ENCODE measurements around the gene GGTLC1.
A peak's percentile ranks its signal among the peaks of the same experiment; 100 is the strongest.

Gene GGTLC1

DNA sequence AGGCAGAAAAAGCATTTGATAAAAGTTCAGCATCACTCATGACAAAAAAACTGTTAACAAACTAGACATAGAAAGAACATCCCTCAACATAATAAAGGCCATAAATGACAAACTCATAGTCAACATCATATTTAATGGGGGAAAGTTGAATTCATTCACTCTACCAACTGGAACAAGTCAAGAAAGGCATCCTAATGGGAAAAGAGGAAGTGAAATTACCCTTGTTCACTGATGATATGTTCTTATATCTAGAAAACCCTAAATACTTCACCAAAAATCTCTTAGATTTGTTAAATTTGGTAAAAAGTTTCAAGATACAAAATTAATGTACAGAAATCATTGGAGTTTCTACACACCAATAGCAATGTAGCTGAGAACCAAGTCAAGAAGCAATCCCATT lies 48.9 kb downstream of the GGTLC1 start:
- DNase-seq (ENCODE audit: low spot score in 2 of 2): no peak
- Mint-ChIP-seq H3K4me1 (no peaks in the 10 kb centered on the region), H3K36me3 (ENCODE audit: insufficient read depth) (no peaks in the 10 kb centered on the region), H3K4me3 (no peak overlapping the region), H3K27me3 (no peaks in the 10 kb centered on the region), H3K27ac (ENCODE audit: low read depth) (no peak overlapping the region), H3K9me3 (no peaks in the 10 kb centered on the region)
- ATAC-seq (replicated peaks; ENCODE audit: extremely low read depth, poor library complexity, severe bottlenecking): no peak

DNA sequence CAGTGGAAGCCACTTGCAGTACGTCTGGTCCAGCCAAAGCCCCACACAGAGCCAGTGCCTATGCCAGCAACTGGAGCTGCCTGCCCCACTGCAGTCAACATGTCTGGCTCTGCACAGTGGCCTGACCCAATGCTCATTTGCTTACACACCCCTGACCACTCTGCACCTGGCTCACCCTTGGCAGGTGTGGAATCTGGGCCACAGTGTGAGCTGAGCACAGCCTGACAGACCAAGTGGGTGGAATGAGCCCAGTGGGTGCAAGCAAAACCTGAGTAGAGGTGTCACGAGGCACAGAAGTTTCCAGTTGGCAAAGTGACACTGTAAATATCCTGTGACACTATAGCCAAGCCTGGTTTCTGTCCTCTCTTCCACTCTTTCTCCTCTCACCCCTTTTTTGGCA lies 49.5 kb downstream of the GGTLC1 start:
- H3K36me3 Mint-ChIP-seq (ENCODE audit: insufficient read depth): no peaks in the 10 kb centered on the region
- DNase-seq (ENCODE audit: low spot score in 2 of 2): no peak
- no peaks in the 10 kb centered on the region for H3K4me1 Mint-ChIP-seq
- H3K9me3 Mint-ChIP-seq: no peaks in the 10 kb centered on the region
- H3K27me3 Mint-ChIP-seq: no peaks in the 10 kb centered on the region
- ATAC-seq (replicated peaks; ENCODE audit: extremely low read depth, poor library complexity, severe bottlenecking): no peak
- no peak overlapping the region for H3K27ac Mint-ChIP-seq (ENCODE audit: low read depth)
- H3K4me3 Mint-ChIP-seq: no peak overlapping the region

DNA sequence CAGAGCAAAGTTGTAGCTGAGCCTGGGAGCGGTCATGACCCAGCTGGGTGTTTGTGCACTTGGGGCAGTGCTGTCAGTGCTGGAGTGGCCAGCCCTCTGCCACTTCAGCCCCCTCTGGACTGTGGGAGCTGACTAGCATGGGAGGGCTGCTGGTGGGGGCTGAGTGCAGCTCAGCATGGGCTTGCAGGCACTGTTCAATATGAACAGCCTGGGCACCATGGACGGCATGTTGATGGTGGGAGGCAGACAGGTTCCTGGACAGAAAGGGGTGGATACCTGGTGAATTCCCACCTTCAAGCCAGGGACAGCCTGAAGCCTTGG lies 50.5 kb downstream of the GGTLC1 start:
- Mint-ChIP-seq H3K36me3 (ENCODE audit: insufficient read depth) (no peaks in the 10 kb centered on the region), H3K4me1 (no peaks in the 10 kb centered on the region), H3K9me3 (no peaks in the 10 kb centered on the region), H3K27me3 (no peaks in the 10 kb centered on the region), H3K4me3 (no peak overlapping the region), H3K27ac (ENCODE audit: low read depth) (no peak overlapping the region)
- no peak for ATAC-seq (replicated peaks; ENCODE audit: extremely low read depth, poor library complexity, severe bottlenecking)
- DNase-seq (ENCODE audit: low spot score in 2 of 2): no peak

DNA sequence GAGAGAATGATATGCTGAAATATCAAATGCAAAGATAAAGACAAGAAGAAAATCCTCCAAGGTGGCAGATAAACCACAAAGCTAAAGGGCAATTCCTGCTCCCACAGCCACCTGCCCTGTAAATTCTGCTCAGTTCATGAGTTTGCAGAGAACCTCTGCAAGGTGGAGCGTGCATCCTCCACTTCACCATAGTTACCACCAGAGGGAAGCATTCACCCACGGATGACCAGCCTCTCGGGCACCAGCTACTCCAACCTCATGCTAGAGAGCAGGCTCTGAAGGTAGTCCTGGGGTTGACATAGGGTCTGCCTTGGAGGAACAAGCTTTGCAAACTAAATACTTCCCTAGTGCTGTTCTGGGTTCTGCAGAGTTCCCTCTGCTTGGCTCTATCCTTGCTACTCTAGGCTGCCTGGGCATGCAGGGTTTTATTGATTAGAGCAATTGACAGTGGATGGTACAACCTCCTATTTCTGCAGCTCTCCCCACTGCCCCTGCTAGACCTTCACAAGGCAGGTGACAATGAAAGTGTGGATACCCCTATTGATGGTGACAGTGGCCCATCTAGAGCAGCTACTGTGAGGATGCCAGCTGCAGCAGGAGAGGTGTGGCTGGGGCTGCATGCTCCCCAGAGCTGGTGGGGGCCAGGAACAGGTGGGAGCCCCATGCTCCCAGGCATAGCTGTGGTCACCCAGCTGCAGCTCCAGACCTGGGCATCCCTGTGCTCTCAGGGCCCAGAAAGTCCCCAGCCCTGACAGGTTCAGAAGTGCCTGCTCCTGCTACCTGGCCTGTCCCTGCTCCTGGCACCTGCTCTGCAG lies 51.1 kb downstream of the GGTLC1 start:
- H3K4me1 Mint-ChIP-seq: peaks cover 4% of the 10 kb centered on the region
- no peak overlapping the region for H3K4me3 Mint-ChIP-seq
- ATAC-seq (replicated peaks; ENCODE audit: extremely low read depth, poor library complexity, severe bottlenecking) (peak; percentile 93), DNase-seq (ENCODE audit: low spot score in 2 of 2) (peak; percentile 51 to 64)
- H3K9me3 Mint-ChIP-seq: no peaks in the 10 kb centered on the region
- H3K36me3 Mint-ChIP-seq (ENCODE audit: insufficient read depth): no peaks in the 10 kb centered on the region
- no peaks in the 10 kb centered on the region for H3K27me3 Mint-ChIP-seq
- no peak overlapping the region for H3K27ac Mint-ChIP-seq (ENCODE audit: low read depth)

Data from central memory CD8-positive, alpha-beta T cell (primary cell).